Measurements from ENCODE around the gene ATP11A.
A peak's percentile ranks its signal among the peaks of the same experiment; 100 is the strongest.
"Not testable (repeated sequence)": the region's sequence is repeated elsewhere in the genome, so short reads cannot be mapped to it uniquely, and the experiment has no call there.

The ATP11A gene

DNA sequence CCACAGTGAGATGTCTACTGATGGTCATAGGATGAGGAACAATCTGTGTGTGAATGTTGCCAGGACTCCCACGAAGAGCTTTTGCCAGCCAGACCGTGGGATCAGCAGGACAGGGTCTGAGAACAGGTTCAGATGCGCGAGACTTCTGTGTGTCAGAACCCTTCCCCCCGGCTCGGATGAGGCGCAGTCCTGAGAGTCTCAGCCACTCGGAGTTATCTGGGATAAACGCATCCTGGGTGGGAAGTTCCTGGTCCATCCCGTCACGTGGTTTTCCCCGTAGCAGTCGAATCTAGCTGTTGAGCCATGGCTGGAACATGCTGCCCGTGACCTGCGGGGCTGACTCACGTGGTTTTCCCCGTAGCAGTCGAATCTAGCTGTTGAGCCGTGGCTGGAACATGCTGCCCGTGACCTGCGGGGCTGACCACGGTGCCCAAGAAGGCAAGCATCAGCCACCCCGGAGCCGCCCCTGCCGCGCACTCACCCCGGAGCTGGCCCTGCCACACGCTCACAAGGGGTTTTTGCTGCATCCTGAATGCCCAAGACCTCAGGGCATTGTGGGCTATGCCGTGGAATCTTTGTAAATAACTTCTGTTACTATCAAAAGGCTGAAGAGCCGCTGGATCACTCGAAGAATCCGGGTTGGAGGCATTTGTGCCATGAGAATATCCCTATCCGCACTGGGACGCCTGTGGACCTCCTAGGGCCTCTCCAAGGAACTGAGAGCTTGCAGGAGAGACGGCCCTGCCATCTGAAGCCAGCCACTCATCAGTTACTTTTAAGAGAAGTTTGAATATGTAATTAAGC lies 148.4 kb downstream of the ATP11A start:
- no peak for DNase-seq (ENCODE audit: low spot score)

DNA sequence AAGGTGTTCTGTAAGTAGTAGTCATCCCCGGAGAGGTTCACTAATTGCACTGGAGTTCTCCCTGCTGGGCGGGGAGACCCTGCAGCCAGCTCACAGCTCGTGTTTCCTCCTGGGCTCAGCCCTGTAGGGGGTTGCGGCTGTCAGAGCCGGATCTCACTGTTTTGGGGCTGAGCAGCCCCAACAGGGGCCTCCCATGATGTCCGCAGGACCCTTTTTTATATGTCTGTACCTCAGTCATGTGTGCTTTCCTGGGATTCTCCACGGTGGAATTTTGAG lies 148.9 kb downstream of the ATP11A start:
- no peak for DNase-seq (ENCODE audit: low spot score)

- no peak for DNase-seq (ENCODE audit: low spot score)
Observed at GRCh38 chr13:112839356-112840105, 149.7 kb downstream of the ATP11A start.

DNA sequence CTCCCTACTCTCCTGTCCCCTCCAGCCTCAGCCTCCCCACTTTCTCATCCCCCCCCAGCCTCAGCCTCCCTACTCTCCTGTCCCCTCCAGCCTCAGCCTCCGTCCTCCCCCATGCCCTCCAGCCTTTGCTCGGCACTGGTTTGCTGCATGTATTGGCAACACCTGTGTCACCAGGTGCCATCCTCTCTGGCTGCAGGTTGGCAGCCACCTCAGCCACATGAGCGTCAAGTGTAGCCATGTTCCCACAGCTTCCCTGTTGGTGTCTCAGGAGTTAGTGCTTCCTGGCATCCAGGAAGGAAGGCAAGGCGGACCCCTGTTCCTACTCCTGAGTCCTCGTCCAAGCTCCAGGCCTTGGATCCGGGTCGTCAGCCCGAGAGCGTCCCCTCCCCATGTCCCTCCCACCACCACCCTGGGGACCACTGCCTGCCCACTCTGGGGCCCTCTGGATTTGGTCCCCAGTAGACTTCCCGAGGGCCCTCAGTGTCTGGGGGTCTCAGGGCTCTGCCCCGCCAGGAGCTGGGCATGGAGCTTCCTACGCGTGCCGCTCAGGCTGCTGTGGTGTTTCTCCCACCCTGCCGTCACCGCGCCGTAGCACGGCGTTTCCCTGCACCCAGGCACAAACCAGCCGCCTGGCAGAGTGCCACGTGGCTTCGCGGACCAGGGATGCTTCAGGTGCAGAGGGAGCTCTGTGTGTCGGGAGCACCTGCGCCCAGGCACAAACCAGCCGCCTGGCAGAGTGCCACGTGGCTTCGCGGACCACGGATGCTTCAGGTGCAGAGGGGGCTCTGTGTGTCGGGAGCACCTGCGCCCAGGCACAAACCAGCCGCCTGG lies 150.8 kb downstream of the ATP11A start:
- no peak for DNase-seq (ENCODE audit: low spot score)

GRCh38 chr13:112841303-112842015 lies 151.6 kb downstream of the ATP11A start:
- DNase-seq (ENCODE audit: low spot score), result not testable (repeated sequence)

DNA sequence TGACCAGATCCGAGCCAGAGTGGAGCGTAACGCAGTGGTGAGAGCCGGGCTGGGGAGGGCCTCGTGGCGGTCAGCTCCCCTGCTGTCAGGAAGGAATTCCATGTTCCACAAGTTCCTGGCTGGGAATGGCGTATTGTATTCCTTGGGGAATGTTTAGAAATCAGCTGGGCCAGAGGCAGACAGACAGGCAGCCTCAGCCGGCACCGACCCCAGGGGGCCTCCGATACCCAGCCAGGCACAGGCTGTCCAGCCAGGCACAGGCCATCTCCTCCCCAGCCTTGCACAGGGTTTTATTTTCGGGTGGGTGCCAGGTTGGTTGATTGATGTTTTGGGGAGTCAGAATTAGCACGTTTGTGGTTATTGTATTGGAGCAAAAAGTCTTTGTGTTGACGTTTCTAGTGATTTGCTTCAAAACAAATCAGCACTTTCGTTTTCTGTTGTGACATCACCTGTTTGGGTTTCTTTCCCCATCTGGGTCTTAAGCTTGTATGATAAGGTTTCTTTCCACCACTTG lies 152.6 kb downstream of the ATP11A start:
- DNase-seq (ENCODE audit: low spot score), result no peak

DNA sequence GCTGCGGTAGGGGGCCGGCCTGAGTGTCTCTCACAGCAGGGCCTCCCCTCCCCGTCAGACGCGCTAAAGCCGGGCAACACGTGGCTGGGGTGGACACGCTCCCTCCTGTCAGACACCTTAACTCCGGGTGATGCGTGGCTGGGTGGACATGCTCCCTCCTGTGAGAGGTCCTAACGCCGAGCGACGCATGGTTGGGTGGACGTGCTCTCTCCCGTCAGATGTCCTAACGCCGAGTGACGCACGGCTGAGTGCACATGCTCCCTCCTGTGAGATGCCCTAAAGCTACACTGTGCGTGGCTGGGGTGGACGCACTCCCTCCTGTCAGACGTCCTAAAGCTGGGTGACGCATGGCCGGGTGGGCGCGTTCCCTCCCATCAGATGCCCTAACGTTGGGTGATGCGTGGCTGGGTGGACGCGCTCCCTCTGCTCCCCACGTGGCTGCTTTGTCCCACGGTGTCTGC lies 153.1 kb downstream of the ATP11A start:
- DNase-seq (ENCODE audit: low spot score), result no peak

GRCh38 chr13:112843392-112844111 lies 153.7 kb downstream of the ATP11A start:
- DNase-seq (ENCODE audit: low spot score), result no peak

GRCh38 chr13:112844411-112844810 lies 154.6 kb downstream of the ATP11A start:
- no peak for DNase-seq (ENCODE audit: low spot score)

- no peak for DNase-seq (ENCODE audit: low spot score)
Observed at GRCh38 chr13:112844879-112845278, 155.0 kb downstream of the ATP11A start.

GRCh38 chr13:112845511-112846144 lies 155.8 kb downstream of the ATP11A start:
- DNase-seq (ENCODE audit: low spot score), result no peak

- no peak for DNase-seq (ENCODE audit: low spot score)
Observed at GRCh38 chr13:112846411-112847115, 156.7 kb downstream of the ATP11A start.

- DNase-seq (ENCODE audit: low spot score), result peak; percentile 43
Observed at GRCh38 chr13:112849500-112849899, 159.7 kb downstream of the ATP11A start.

- DNase-seq (ENCODE audit: low spot score), result no peak
Observed at GRCh38 chr13:112850273-112850672, 160.4 kb downstream of the ATP11A start.

GRCh38 chr13:112851107-112852038 lies 161.5 kb downstream of the ATP11A start:
- no peak for DNase-seq (ENCODE audit: low spot score)

GRCh38 chr13:112852392-112852791 lies 162.6 kb downstream of the ATP11A start:
- no peak for DNase-seq (ENCODE audit: low spot score)

DNA sequence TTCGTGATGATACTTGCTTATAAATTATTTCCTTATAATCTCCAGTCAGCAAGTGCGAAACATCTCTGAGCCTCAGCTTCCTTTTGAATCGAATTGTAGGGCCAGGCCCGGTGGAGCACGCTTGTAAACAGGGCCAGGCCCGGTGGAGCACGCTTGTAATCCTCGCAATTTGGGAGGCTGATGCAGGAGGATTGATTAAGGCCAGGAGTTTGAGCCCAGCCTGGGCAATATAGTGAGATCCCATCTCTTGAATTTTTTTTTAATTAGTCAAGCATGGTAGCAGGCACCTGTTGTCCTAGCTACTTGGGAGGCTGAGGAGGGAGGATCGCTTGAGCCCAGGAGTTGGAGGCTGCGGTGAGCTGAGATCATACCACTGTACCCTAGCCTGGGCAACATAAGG lies 163.0 kb downstream of the ATP11A start:
- DNase-seq (ENCODE audit: low spot score), result no peak

DNA sequence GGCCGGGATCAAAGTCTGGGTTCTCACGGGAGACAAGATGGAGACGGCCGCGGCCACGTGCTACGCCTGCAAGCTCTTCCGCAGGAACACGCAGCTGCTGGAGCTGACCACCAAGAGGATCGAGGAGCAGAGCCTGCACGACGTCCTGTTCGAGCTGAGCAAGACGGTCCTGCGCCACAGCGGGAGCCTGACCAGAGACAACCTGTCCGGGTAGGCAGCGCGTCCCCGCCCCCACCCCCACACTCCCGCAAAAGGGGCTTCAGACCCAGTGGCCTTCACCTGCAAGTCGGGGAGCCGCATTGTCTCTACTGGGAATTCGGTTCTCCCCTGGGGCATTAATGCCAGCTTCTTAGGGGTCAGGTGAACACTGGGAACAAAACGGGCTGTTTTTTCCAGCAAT lies 164.5 kb downstream of the ATP11A start:
- DNase-seq (ENCODE audit: low spot score), result no peak
